ENCODE results near the gene MAD1L1.

GRCh38 chr7:1944619-1945210, 288.0 kb downstream of the MAD1L1 start:
- no peak for TF ChIP-seq POLR2A (IDR thresholded peaks at IDR 0.05)
- no peak for TF ChIP-seq CTCF (IDR thresholded peaks at IDR 0.05)
- TF ChIP-seq POLR2AphosphoS5 (IDR thresholded peaks at IDR 0.05), result no peak
- TF ChIP-seq EP300 (IDR thresholded peaks at IDR 0.05), result no peak
